Activated T-cell treated with anti-CD3 and anti-CD28 coated beads for 1 hour (primary cell): ENCODE results near the gene ZNF672.
"Not testable (repeated sequence)": the region's sequence is repeated elsewhere in the genome, so short reads cannot be mapped to it uniquely, and the experiment has no call there.

Experiments
- DNase-seq: peaks from one replicate; pipeline ENCODE4 v3.0.0-alpha.2; 2020; ENCODE audit warnings: low read depth

The ZNF672 gene

GRCh38 chr1:248856176-248856575 is 18.2 kb downstream of the ZNF672 start:
- no peak for DNase-seq

DNA sequence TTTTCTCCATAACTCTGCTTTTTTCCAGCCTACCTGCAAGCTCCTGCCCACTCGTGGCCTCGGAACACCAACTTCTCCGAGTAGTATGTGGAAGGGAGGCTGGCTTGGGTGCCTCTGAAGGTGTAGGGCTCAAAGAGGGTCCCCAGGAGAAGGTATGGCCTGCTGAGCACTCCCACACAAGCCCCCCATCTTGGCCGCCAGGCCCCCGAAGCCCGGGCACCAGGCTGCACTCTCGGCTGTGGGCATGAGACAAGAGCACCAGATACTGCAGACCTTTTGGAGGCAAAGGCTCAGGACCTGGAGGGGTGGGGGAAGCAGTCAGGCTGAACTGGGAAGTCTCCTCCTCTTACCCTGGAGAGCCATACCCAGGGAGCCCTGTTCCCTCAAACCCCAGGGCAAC is 19.2 kb downstream of the ZNF672 start:
- no peak for DNase-seq

- DNase-seq, result no peak
Observed at GRCh38 chr1:248857749-248858095, 19.7 kb downstream of the ZNF672 start.

DNA sequence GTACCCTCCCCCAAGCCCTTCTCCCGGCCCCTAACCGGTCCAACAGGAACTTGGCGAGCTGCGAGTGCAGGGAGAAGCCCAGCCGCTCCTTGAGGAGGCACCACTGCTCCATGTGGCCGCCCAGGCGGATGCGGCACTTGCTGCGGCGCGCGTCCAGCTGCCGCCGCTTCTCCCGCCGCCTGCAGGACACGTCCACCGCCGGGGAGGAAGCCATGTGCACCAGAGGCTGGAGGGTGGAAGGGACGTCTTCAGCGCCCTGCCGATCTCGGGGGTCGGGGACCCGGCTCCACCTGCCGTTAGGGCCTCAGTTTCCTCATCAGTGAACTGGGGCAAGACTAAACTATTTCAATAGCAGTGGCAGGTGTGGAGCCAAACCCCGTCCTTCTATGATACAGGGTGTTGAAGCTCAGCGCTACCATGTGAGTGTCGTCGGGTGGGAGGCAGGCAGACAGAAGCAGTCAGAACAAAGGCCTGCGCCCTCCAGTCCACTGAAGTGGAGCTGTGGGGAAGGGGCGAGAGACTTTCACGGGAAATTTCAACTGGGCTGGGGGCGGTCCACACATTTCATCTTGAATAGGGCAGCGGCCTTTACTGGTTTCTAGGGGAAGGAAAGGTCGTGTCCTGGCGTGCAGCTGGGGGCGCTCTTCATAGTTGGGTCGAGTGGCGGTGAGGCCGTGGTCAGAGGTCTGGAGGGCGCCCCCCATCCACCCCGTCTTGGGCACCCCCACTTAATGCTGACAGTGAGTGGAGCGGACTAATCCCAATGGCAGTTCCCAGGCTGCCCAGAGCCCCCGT is 20.3 kb downstream of the ZNF672 start:
- DNase-seq, result no peak

GRCh38 chr1:248858891-248859889 is 21.2 kb downstream of the ZNF672 start, which contains the start of gene ZNF692:
ZNF692 (minus strand) TSS chr1:248859085; CDS start chr1:248858309, 776 bp downstream.
- DNase-seq, result peak; percentile 94

GRCh38 chr1:248860007-248860406 is 22.0 kb downstream of the ZNF672 start:
- DNase-seq, result no peak

- no peak for DNase-seq
Observed at GRCh38 chr1:248861616-248862015, 23.6 kb downstream of the ZNF672 start.

DNA sequence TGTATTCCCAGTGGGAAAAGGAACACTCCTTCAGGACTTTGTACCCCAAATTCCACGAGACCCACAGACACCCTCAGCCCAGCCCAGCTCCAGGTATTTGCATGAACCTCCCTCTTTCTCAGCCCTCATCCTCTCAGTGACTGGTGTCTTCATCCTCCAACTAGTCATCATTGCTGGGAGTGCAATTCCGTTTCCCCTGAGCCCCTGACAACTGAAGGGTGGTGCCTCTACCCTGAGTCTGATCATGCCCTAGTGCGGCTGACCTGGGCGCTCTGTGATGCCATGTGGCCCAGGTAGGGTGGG is 24.6 kb downstream of the ZNF672 start:
- no peak for DNase-seq

GRCh38 chr1:248862998-248863881 is 25.2 kb downstream of the ZNF672 start:
- peak; percentile 75 for DNase-seq

GRCh38 chr1:248871837-248872401 is 33.9 kb downstream of the ZNF672 start:
- no peak for DNase-seq

- DNase-seq, result no peak
Observed at GRCh38 chr1:248872752-248873408, 34.9 kb downstream of the ZNF672 start.

GRCh38 chr1:248873409-248873992 is 35.5 kb downstream of the ZNF672 start:
- DNase-seq, result peak; percentile 86

- peak; percentile 79 for DNase-seq
Observed at GRCh38 chr1:248873993-248874533, 36.0 kb downstream of the ZNF672 start.

- DNase-seq, result no peak
Observed at GRCh38 chr1:248881261-248881660, 43.2 kb downstream of the ZNF672 start.

DNA sequence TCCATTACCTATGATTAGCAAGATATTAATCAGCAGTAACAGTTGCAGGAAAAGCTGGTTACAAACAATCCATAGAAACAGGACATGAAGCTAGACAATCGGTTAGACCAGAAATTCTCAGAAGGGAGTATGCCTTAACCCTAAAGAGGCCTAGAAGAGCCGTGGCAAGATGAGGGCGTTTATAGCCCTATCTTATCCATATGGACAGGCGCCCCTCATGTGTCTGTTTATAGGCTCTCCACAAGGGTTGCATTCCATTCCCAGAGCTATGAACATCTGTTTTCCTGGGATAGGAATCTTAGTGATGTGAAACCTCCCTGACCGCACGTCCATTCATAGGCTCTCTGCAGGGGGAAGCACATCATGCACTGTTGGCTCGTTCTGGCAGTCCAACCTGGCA is 44.4 kb downstream of the ZNF672 start:
- DNase-seq, result not testable (repeated sequence)

DNA sequence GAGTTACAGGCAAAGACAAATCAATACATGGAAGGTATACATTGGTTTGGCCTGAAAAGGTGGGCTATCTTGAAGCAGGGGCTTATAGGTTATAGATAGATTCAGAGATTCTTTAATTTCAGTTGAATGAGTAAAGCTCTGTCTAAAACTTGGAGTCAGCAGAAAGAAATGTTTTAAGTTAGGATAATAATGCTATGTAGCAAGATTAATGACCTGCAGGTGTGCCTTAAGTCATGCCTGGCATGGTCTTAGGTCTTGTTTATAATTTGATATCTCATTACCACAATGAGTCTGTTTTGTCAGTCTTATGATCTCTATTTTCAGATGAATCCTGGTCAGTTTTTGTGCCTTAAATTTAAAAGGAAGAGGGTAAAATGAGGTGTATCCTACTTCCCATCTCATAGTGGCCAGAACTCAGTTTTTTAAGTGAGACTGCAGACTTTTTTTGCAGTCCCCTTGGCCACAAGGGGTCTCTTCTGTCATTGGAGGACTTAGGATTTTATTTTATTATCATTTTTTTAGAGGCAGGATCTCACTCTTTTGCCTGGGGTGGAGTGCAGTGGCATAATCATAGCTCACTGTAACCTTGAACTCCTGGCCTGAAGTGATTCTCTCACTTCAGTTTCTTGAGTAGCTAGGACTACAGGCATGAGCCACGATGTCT is 46.7 kb downstream of the ZNF672 start:
- DNase-seq, result no peak

- no peak for DNase-seq
Observed at GRCh38 chr1:248885646-248886045, 47.6 kb downstream of the ZNF672 start.

- no peak for DNase-seq
Observed at GRCh38 chr1:248886237-248886895, 48.3 kb downstream of the ZNF672 start.

DNA sequence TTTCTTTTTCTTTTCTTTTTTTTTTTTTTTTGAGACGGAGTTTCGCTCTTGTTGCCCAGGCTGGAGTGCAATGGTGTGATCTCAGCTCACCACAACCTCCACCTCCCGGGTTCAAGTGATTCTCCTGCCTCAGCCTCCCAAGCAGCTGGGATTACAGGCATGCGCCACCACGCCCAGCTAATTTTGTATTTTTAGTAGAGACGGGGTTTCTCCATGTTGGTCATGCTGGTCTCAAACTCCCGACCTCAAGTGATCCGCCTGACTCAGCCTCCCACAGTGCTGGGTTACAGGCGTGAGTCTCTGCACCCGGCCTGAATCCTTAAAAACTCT is 51.9 kb downstream of the ZNF672 start:
- DNase-seq, result not testable (repeated sequence)
